AG08396 (cell line): Measurements from ENCODE around the gene CNIH2.

Experiments
- DNase-seq: peaks from one replicate; pipeline ENCODE4 v3.0.0; 2012; ENCODE audit warnings: low spot score, mixed read lengths

CNIH2 gene

DNA sequence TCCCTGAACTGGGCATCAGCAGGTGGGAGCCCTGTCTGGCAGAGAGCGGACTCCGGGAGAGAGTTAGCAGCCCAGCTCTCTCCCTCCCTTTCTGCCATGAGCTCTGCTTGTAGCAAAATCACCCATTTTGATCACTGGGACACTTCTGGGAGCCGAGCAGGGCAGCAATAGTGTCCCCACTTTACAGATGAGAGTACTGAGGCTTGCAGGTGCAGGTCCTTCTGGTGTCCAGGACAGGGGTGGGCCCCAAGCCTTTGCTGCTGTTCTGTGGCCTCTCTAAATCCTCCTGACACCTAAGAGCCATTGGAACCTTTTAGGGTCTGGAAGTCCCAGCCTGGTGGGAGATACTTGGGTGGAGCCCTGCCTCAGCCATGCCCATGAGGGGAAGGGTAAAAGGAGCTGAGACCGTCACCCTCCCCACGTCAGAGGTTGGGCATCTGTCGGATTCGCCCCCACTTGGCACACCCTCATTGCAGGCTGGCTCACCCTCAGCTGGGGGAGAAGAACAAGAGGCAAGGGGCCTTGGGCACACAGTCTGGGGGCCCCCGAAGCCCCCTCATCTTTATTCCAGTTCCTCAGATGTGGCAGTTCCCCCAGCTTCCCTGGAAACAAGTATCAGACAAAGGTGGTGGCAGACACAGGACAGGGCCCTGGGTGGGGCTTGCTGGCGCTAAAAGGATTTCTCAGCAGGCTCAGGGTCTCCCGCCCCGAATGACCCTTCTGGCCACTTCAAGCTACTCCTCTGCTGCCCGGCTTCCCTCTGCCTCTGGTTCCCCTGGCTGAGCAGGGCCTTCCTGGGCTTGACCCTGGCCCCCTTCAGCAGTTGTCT is 53.8 kb downstream of the CNIH2 start:
- no peak for DNase-seq

DNA sequence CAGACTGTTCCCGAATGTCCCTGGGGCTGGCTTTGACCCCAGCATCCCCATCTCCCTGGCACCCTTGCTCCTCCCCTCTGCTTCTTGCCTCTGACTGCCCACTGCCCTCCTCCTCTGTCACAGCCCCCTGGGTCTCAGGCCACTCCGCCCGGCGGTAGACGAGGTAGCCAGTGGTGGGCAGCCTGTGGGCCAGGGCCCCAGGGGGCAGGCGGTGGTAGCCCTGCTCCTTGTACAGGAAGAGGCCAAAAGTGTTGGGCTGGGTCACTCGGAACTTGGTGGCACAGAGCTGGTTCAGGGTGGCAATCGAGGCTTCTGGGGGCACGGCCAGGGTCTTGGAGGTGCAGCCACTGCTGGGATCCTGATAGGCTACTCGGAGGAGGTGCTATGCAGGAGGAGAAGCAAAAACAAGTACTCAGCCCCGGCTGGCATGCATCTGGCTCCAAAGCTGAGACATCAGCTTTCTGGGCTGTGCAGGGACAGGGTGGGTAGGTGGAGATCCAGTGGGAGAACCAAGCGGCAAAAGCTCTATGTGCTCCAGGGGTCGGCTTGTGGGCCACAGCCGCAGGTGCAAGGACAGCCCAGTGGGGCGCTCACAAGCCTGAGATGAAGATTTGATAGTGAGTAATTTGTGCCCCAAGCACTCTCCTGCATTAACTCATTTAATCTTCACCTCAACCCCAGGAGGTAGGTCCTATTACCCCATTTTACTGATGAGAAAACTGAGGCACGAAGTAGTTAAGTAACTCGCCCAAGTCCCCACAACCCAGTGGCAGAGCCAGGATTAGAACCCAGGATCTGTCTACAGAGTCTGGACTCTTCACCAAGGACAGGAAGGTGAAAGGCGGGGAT is 54.6 kb downstream of the CNIH2 start:
- no peak for DNase-seq

DNA sequence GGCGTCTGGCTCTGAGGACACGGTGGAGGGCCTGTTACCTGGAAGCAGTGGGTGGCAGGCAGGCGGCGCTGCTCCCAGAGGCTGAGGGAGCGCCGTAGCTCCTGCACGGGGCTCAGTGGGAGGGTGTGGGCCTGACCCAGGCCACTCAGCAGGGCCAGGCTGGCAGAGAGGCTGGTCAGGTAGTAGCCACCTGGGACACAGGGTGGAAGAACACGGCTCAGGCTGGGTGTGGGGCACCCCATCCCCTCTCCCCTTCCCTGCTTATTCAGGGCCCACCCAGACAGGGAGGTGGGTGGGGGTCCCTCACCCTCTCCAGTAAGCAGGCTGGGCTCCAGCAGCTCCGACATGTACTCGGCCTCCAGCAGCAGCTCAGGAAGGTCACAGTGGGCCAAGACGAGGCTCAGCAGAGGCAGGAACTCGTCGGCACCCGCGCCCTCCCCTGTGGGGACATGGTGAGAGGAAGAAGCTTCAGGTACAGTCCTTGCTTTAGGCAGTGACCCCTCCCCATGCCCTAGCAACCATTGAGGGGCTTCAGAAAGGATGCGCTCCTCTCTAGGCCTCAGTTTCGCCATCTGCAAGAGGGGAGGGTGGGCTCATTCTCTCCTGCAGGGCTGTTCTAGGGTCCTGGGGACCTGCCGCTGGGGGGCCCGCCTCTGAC is 55.4 kb downstream of the CNIH2 start:
- DNase-seq, result no peak
